ENCODE data around the gene SLC22A13. TPM values are rescaled to one million over a fixed set of nuclear protein-coding genes. Genes with fewer than 3 reads are reported as not detected.

Gene SLC22A13
- total and polyA plus RNA-seq, 9 of the 15 experiments (the other 6 are each of a cell fraction or from before 2014, with no cell fraction given) = 0.09 to 0.49 (median 0.17) TPM; not detected in 3

DNA sequence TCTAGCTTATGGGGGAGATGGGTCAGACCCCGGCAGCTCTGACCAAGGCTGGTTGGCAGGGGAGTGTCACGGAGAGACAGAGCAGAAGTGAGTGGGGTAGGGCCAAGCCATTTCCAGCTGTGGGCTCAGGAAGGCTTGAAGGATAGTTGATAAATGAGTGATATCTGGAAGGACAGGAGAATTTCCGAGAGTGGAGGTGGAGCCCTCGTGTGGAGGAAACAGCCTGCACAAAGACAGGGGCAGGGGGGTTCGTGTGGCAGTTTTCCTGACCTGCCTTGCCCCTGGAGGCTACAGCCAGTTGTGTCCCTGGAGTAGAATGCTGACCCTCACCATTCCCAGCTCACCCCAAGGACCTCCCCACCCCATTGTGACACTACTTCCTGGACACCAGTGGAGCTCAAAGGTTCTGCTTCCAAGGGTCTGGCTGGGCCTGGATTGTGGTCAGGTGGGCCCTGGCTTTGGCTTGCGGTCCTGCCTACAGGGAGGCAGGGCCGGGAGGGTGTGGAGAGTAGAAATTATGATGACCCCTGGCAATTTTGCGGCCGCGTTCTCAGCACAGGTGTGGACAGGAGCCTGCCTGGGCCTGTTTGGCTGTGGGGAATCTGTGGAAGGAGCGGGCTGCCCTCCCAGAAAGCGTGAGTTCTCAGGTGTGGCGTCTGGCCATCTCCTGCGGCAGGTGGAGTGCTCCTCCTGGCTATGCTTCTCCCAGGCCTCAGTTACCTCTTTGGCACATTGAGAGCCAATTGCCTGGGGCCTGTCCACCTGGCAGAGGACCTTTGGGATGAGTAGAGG lies 16.5 kb downstream of the SLC22A13 start, which contains the start of gene SLC22A14:
TSS of gene SLC22A14 (plus strand) at position 400 of the 792 bp plus-strand sequence. CDS start 23,733 bp downstream, outside the sequence.
- Histone ChIP-seq H3K9me1 (ENCODE audit: control insufficient read depth, insufficient read depth, low read length) (no peaks in the 10 kb centered on the region), H3K4me3 (no peak within 1 kb of the TSS), H3K79me2 (ENCODE audit: control insufficient read depth, insufficient read depth, low read length) (no peaks in the 10 kb centered on the region), H3K27me3 (ENCODE audit: control insufficient read depth in 2 of 2, insufficient read depth in 2 of 2, low read length in 2 of 2) (peaks cover 4 to 5% of the 10 kb centered on the region in 2 experiments; a peak in 2 of 5 replicates), H3K36me3 (ENCODE audit: control insufficient read depth, insufficient read depth, low read length) (no peaks in the 10 kb centered on the region), H3K9ac (ENCODE audit: insufficient read depth in 1 of 2, low read depth in 2 of 2, low read length in 2 of 2) (no peak within 1 kb of the TSS; a peak in 1 of 4 replicates), H2AFZ (ENCODE audit: low read depth, low read length) (peak within 1 kb of the TSS; percentile 27; the same call in 1 of the 2 replicates), H3K9me3 (replicated peaks; ENCODE audit: control insufficient read depth, insufficient read depth, low read depth, low read length) (no peaks in the 10 kb centered on the region), H4K20me1 (replicated peaks; ENCODE audit: control insufficient read depth, insufficient read depth, low read length) (no peaks in the 10 kb centered on the region), H3K4me2 (ENCODE audit: insufficient read depth, low read length) (no peak within 1 kb of the TSS), H3K4me1 (replicated peaks in 1 of 2; ENCODE audit: control insufficient read depth in 2 of 2, insufficient read depth in 2 of 2, low read length in 2 of 2) (peaks cover 0 to 4% of the 10 kb centered on the region in 2 experiments; a peak in 2 of 5 replicates), H3K27ac (ENCODE audit: extremely low read depth, low read depth, low read length) (no peak within 1 kb of the TSS)
- ATAC-seq (peak; percentile 86), DNase-seq (ENCODE audit: extremely low read depth in 1 of 4, low spot score in 3 of 4) (peak; percentile 43 to 65 (median 52)), FAIRE-seq (peak; percentile 68)
- 23% methylated on average over 14 of the region's 14 CpGs for WGBS (ENCODE audit: insufficient coverage, low coverage, missing lambda C conversion rate)
- in situ Hi-C loops (cut with MboI) (no loop called here), intact Hi-C loops (cut with micrococcal nuclease) (loop anchor here (1.0 kb wide), 2 partner anchors 151 to 164 kb away; no protein-coding TSS in a partner anchor)
- BruUV-seq (replicated peaks) = no TSS peak
- ChIA-PET POLR2A (interaction anchor here (0.6 to 1.0 kb wide), 4 partner anchors 11 to 317 kb away, joined by 3 to 5 read pairs (median 4); no protein-coding TSS in a partner anchor), CTCF (ENCODE audit: low intra/inter-chr PET ratio) (no interaction called here)
- TF ChIP-seq, protein P1, sequence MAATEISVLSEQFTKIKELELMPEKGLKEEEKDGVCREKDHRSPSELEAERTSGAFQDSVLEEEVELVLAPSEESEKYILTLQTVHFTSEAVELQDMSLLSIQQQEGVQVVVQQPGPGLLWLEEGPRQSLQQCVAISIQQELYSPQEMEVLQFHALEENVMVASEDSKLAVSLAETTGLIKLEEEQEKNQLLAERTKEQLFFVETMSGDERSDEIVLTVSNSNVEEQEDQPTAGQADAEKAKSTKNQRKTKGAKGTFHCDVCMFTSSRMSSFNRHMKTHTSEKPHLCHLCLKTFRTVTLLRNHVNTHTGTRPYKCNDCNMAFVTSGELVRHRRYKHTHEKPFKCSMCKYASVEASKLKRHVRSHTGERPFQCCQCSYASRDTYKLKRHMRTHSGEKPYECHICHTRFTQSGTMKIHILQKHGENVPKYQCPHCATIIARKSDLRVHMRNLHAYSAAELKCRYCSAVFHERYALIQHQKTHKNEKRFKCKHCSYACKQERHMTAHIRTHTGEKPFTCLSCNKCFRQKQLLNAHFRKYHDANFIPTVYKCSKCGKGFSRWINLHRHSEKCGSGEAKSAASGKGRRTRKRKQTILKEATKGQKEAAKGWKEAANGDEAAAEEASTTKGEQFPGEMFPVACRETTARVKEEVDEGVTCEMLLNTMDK (IDR thresholded peaks at IDR 0.05; ENCODE audit: borderline replicate concordance, insufficient read depth, low read depth, low read length, poor library complexity, severe bottlenecking) = peak; percentile 54
- TF ChIP-seq SNIP1 (IDR thresholded peaks at IDR 0.05; ENCODE audit: low read depth) = no peak
- TF ChIP-seq MEIS2 (IDR thresholded peaks at IDR 0.05; ENCODE audit: partially characterized antibody) = peak; percentile 81
- TF ChIP-seq, protein P2, sequence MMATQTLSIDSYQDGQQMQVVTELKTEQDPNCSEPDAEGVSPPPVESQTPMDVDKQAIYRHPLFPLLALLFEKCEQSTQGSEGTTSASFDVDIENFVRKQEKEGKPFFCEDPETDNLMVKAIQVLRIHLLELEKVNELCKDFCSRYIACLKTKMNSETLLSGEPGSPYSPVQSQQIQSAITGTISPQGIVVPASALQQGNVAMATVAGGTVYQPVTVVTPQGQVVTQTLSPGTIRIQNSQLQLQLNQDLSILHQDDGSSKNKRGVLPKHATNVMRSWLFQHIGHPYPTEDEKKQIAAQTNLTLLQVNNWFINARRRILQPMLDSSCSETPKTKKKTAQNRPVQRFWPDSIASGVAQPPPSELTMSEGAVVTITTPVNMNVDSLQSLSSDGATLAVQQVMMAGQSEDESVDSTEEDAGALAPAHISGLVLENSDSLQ (IDR thresholded peaks at IDR 0.05) = peak; percentile 61
- 0 out of 2 replicates have a peak, but pooled peaks have one; percentile 16 for TF ChIP-seq MYNN (IDR thresholded peaks at IDR 0.05)
- TF ChIP-seq MYNN (CRISPR knock-in tag; IDR thresholded peaks at IDR 0.05) = no peak
- no peak for TF ChIP-seq PHF20 (IDR thresholded peaks at IDR 0.05; ENCODE audit: partially characterized antibody)
- TF ChIP-seq, protein P3, sequence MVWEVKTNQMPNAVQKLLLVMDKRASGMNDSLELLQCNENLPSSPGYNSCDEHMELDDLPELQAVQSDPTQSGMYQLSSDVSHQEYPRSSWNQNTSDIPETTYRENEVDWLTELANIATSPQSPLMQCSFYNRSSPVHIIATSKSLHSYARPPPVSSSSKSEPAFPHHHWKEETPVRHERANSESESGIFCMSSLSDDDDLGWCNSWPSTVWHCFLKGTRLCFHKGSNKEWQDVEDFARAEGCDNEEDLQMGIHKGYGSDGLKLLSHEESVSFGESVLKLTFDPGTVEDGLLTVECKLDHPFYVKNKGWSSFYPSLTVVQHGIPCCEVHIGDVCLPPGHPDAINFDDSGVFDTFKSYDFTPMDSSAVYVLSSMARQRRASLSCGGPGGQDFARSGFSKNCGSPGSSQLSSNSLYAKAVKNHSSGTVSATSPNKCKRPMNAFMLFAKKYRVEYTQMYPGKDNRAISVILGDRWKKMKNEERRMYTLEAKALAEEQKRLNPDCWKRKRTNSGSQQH (CRISPR knock-in tag; IDR thresholded peaks at IDR 0.05) = no peak
- peak in 1 of 2 experiments; percentile 70; a peak in 3 of 4 replicates for TF ChIP-seq RAD21 (CRISPR knock-in tag; conservative IDR thresholded peaks at IDR 0.05 in 1 of 2, IDR thresholded peaks at IDR 0.05 in 1 of 2)
- TF ChIP-seq SMC3 (conservative IDR thresholded peaks at IDR 0.05; ENCODE audit: insufficient read depth, low read depth, low read length) = peak; percentile 65
- TF ChIP-seq CC2D1A (IDR thresholded peaks at IDR 0.05) = 0 out of 2 replicates have a peak, but pooled peaks have one; percentile 17
- TF ChIP-seq XRCC5 (IDR thresholded peaks at IDR 0.05; ENCODE audit: low read depth, low read length) = 0 out of 2 replicates have a peak, but pooled peaks have one; percentile 36
- TF ChIP-seq MAZ (CRISPR knock-in tag; conservative IDR thresholded peaks at IDR 0.05 in 1 of 2, IDR thresholded peaks at IDR 0.05 in 1 of 2) = 0 out of 4 replicates have a peak, but pooled peaks of 1 of the 2 experiments have one; percentile 51

Data from K562 (cell line).